Measurements from ENCODE around the gene ERGIC1.

The ERGIC1 gene

DNA sequence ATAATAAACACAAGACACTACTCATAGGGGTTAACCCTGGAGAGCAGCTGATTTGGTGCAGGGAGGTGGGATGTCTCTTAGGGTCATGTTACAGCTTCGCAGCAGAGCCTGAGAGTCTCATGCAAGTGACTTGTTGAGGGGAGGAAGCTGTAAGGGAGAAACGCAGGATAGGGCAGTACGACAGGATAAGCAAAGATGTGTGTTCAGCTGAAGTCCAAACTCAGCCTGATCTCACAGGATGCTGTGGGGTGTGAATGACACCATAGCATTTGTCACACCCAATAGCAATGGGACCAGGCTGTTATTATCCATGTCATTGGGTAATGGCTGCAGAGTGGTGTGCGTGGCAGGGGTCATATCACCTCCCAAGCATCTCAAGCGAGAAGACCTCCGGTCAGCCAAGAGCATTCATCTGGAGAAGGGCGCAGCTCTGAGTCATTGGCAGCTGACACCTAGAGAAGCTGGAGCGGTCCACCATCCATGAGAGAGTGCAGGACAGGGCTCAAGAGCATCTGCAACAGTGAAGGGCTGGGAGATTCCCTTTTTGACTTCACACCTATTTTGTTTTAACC, 76.0 kb downstream of the ERGIC1 start:
- H3K4me1 ChIP-seq (ENCODE audit: control insufficient read depth, low read length): peaks cover 9% of the 10 kb centered on the region
- H3K4me2 ChIP-seq (ENCODE audit: low read length): no peak overlapping the region
- H3F3A ChIP-seq (ENCODE audit: control insufficient read depth, insufficient read depth): no peaks in the 10 kb centered on the region
- no peaks in the 10 kb centered on the region for H3K9me3 ChIP-seq (ENCODE audit: control insufficient read depth, insufficient read depth, low read length)
- peaks cover 6% of the 10 kb centered on the region; the same call in 1 of the 2 replicates for H3K36me3 ChIP-seq (ENCODE audit: control insufficient read depth, low read length)
- H3K27me3 ChIP-seq (ENCODE audit: control insufficient read depth, low read length): no peaks in the 10 kb centered on the region
- H4K20me1 ChIP-seq (ENCODE audit: control insufficient read depth, insufficient read depth, low read depth, low read length): no peaks in the 10 kb centered on the region
- H3K4me3 ChIP-seq (ENCODE audit: low read length): no peak overlapping the region
- H3K9me2 ChIP-seq (replicated peaks; ENCODE audit: control insufficient read depth, low read length): no peaks in the 10 kb centered on the region
- TF ChIP-seq EZH2phosphoT487 (IDR thresholded peaks at IDR 0.05; ENCODE audit: borderline replicate concordance, low read length) (no peak), CTCF (IDR thresholded peaks at IDR 0.05; ENCODE audit: low read depth, low read length, poor library complexity, severe bottlenecking) (no peak)
- no peak overlapping the region for H3K27ac ChIP-seq (ENCODE audit: low read depth, low read length)
- H3K79me2 ChIP-seq (ENCODE audit: control insufficient read depth, low read length): no peaks in the 10 kb centered on the region

- Histone ChIP-seq H3K4me3 (ENCODE audit: low read length) (no peak overlapping the region), H3K4me1 (ENCODE audit: control insufficient read depth, low read length) (peaks cover 9% of the 10 kb centered on the region), H3K79me2 (ENCODE audit: control insufficient read depth, low read length) (no peaks in the 10 kb centered on the region), H3F3A (ENCODE audit: control insufficient read depth, insufficient read depth) (no peaks in the 10 kb centered on the region), H3K36me3 (ENCODE audit: control insufficient read depth, low read length) (peaks cover 14% of the 10 kb centered on the region; the same call in 1 of the 2 replicates), H3K9me3 (ENCODE audit: control insufficient read depth, insufficient read depth, low read length) (no peaks in the 10 kb centered on the region), H3K4me2 (ENCODE audit: low read length) (peak overlapping the region; percentile 24; the same call in 1 of the 2 replicates), H4K20me1 (ENCODE audit: control insufficient read depth, insufficient read depth, low read depth, low read length) (no peaks in the 10 kb centered on the region), H3K9me2 (replicated peaks; ENCODE audit: control insufficient read depth, low read length) (no peaks in the 10 kb centered on the region), H3K27me3 (ENCODE audit: control insufficient read depth, low read length) (no peaks in the 10 kb centered on the region), H3K27ac (ENCODE audit: low read depth, low read length) (no peak overlapping the region)
- TF ChIP-seq EZH2phosphoT487 (IDR thresholded peaks at IDR 0.05; ENCODE audit: borderline replicate concordance, low read length) (no peak), CTCF (IDR thresholded peaks at IDR 0.05; ENCODE audit: low read depth, low read length, poor library complexity, severe bottlenecking) (peak; percentile 18)
These were observed 77.0 kb downstream of the ERGIC1 start for GRCh38 chr5:172910828-172911627.

DNA sequence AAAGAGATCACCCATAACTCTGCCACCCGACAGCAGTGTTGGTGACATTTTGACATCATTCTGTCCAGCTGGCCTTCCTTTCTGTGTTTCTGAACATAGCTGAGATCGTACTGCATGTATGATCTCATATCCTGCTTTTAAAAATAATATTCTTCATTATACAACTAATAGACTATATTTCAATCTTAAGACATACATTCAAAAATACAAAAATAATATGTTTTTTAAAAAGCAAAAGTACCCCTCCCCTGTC, 77.5 kb downstream of the ERGIC1 start:
- peaks cover 9% of the 10 kb centered on the region for H3K4me1 ChIP-seq (ENCODE audit: control insufficient read depth, low read length)

GRCh38 chr5:172911976-172912375, 77.9 kb downstream of the ERGIC1 start:
- Histone ChIP-seq H3K9me2 (replicated peaks; ENCODE audit: control insufficient read depth, low read length) (no peaks in the 10 kb centered on the region), H3K27me3 (ENCODE audit: control insufficient read depth, low read length) (no peaks in the 10 kb centered on the region), H3K9me3 (ENCODE audit: control insufficient read depth, insufficient read depth, low read length) (no peaks in the 10 kb centered on the region), H3K4me3 (ENCODE audit: low read length) (no peak overlapping the region), H3K4me2 (ENCODE audit: low read length) (no peak overlapping the region), H3F3A (ENCODE audit: control insufficient read depth, insufficient read depth) (no peaks in the 10 kb centered on the region), H4K20me1 (ENCODE audit: control insufficient read depth, insufficient read depth, low read depth, low read length) (no peaks in the 10 kb centered on the region), H3K4me1 (ENCODE audit: control insufficient read depth, low read length) (peaks cover 9% of the 10 kb centered on the region), H3K79me2 (ENCODE audit: control insufficient read depth, low read length) (no peaks in the 10 kb centered on the region), H3K36me3 (ENCODE audit: control insufficient read depth, low read length) (peaks cover 14% of the 10 kb centered on the region; the same call in 1 of the 2 replicates), H3K27ac (ENCODE audit: low read depth, low read length) (no peak overlapping the region)
- TF ChIP-seq EZH2phosphoT487 (IDR thresholded peaks at IDR 0.05; ENCODE audit: borderline replicate concordance, low read length) (no peak), CTCF (IDR thresholded peaks at IDR 0.05; ENCODE audit: low read depth, low read length, poor library complexity, severe bottlenecking) (no peak)

More for the DNA sequence above, 77.5 kb downstream of the ERGIC1 start:
- no peaks in the 10 kb centered on the region for H4K20me1 ChIP-seq (ENCODE audit: control insufficient read depth, insufficient read depth, low read depth, low read length)
- no peaks in the 10 kb centered on the region for H3F3A ChIP-seq (ENCODE audit: control insufficient read depth, insufficient read depth)
- TF ChIP-seq EZH2phosphoT487 (IDR thresholded peaks at IDR 0.05; ENCODE audit: borderline replicate concordance, low read length): no peak
- peaks cover 14% of the 10 kb centered on the region; the same call in 1 of the 2 replicates for H3K36me3 ChIP-seq (ENCODE audit: control insufficient read depth, low read length)
- no peaks in the 10 kb centered on the region for H3K79me2 ChIP-seq (ENCODE audit: control insufficient read depth, low read length)
- H3K9me3 ChIP-seq (ENCODE audit: control insufficient read depth, insufficient read depth, low read length): no peaks in the 10 kb centered on the region
- no peak overlapping the region for H3K4me3 ChIP-seq (ENCODE audit: low read length)
- no peaks in the 10 kb centered on the region for H3K27me3 ChIP-seq (ENCODE audit: control insufficient read depth, low read length)
- H3K9me2 ChIP-seq (replicated peaks; ENCODE audit: control insufficient read depth, low read length): no peaks in the 10 kb centered on the region
- H3K4me2 ChIP-seq (ENCODE audit: low read length): peak overlapping the region; percentile 24; the same call in 1 of the 2 replicates
- no peak overlapping the region for H3K27ac ChIP-seq (ENCODE audit: low read depth, low read length)
